Measurements from ENCODE around the gene FOSB.

Gene FOSB

GRCh38 chr19:45522010-45522941, 54.5 kb downstream of the FOSB start:
- TF ChIP-seq CTCF (IDR thresholded peaks at IDR 0.05; ENCODE audit: insufficient read depth, missing control alignments) = no peak
- DNase-seq (ENCODE audit: insufficient read length, low spot score) (no peak), FAIRE-seq (no peak)

- peak; percentile 92 for DNase-seq (ENCODE audit: insufficient read length, low spot score)
- TF ChIP-seq CTCF (IDR thresholded peaks at IDR 0.05; ENCODE audit: insufficient read depth, missing control alignments) = peak; percentile 93
- no peak for FAIRE-seq
These were observed 56.0 kb downstream of the FOSB start for GRCh38 chr19:45523642-45524256.

- DNase-seq (ENCODE audit: insufficient read length, low spot score) = no peak
- FAIRE-seq = no peak
- TF ChIP-seq CTCF (IDR thresholded peaks at IDR 0.05; ENCODE audit: insufficient read depth, missing control alignments) = no peak
These were observed 56.9 kb downstream of the FOSB start for GRCh38 chr19:45524575-45525129.
